Measurements from ENCODE around the gene OSBPL5. TPM values are rescaled to one million over a fixed set of nuclear protein-coding genes. Genes with fewer than 3 reads are reported as not detected.
A peak's percentile ranks its signal among the peaks of the same experiment; 100 is the strongest.

OSBPL5 gene
- total and polyA plus RNA-seq, 9 of the 15 experiments (the other 6 are each of a cell fraction or from before 2014, with no cell fraction given): 0.06 to 14.8 (median 3.2) TPM

GRCh38 chr11:3192511-3193372 lies 27.6 kb upstream of the OSBPL5 start:
- BruUV-seq (replicated peaks): no TSS peak
- no peak for TF ChIP-seq FOXJ3 (CRISPR knock-in tag; IDR thresholded peaks at IDR 0.05)
- TF ChIP-seq ZFP36 (IDR thresholded peaks at IDR 0.05; ENCODE audit: low read depth, low read length, partially characterized antibody): peak; percentile 90
- TF ChIP-seq GMEB1 (CRISPR knock-in tag; IDR thresholded peaks at IDR 0.05): no peak
- peak in 1 of 2 experiments; percentile 42; a peak in 1 of 4 replicates for TF ChIP-seq KDM1A (IDR thresholded peaks at IDR 0.05)
- TF ChIP-seq BCOR (IDR thresholded peaks at IDR 0.05): peak; percentile 70
- no peak for TF ChIP-seq CBX8 (IDR thresholded peaks at IDR 0.05; ENCODE audit: borderline replicate concordance, extremely low read depth, low read depth, low read length, poor library complexity, severe bottlenecking)
- no peak for TF ChIP-seq PATZ1 (CRISPR knock-in tag; IDR thresholded peaks at IDR 0.05; ENCODE audit: borderline replicate concordance)
- TF ChIP-seq CBX2 (IDR thresholded peaks at IDR 0.05; ENCODE audit: insufficient read depth, low read length, poor library complexity, severe bottlenecking): no peak
- no peak for TF ChIP-seq ZNF717 (CRISPR knock-in tag; IDR thresholded peaks at IDR 0.05)
- TF ChIP-seq ZNF143 (CRISPR knock-in tag; IDR thresholded peaks at IDR 0.05): no peak
- TF ChIP-seq NCOA6 (IDR thresholded peaks at IDR 0.05): no peak
- no peak for TF ChIP-seq PHF20 (IDR thresholded peaks at IDR 0.05; ENCODE audit: partially characterized antibody)
- no peak for TF ChIP-seq HCFC1 (IDR thresholded peaks at IDR 0.05; ENCODE audit: low read depth, low read length)
- TF ChIP-seq CREBBP (IDR thresholded peaks at IDR 0.05; ENCODE audit: low read depth, low read length): no peak
- no peak for TF ChIP-seq ZNF263 (CRISPR knock-in tag; IDR thresholded peaks at IDR 0.05; ENCODE audit: borderline replicate concordance)
- peak; percentile 74 for TF ChIP-seq RBM25 (IDR thresholded peaks at IDR 0.05; ENCODE audit: low read depth, low read length, severe bottlenecking)
- in situ Hi-C loops (cut with MboI): no loop called here
- no peak overlapping the region for H3K4me3 ChIP-seq
- 66% methylated on average over 9 of the region's 14 CpGs for WGBS (ENCODE audit: insufficient coverage, low coverage, missing lambda C conversion rate)
- intact Hi-C loops (cut with micrococcal nuclease): no loop called here
- ChIA-PET POLR2A (no interaction called here), CTCF (ENCODE audit: low intra/inter-chr PET ratio) (no interaction called here)
- no peaks in the 10 kb centered on the region for H3K36me3 ChIP-seq (ENCODE audit: control insufficient read depth, insufficient read depth, low read length)
- H3K4me2 ChIP-seq (ENCODE audit: insufficient read depth, low read length): no peak overlapping the region
- H3K27me3 ChIP-seq (ENCODE audit: control insufficient read depth in 2 of 2, insufficient read depth in 2 of 2, low read length in 2 of 2): peaks cover 0 to 8% of the 10 kb centered on the region in 2 experiments; a peak in 1 of 5 replicates
- no peak overlapping the region for H3K9ac ChIP-seq (ENCODE audit: insufficient read depth in 1 of 2, low read depth in 2 of 2, low read length in 2 of 2)
- H3K27ac ChIP-seq (ENCODE audit: extremely low read depth, low read depth, low read length): no peak overlapping the region
- H3K9me1 ChIP-seq (ENCODE audit: control insufficient read depth, insufficient read depth, low read length): no peaks in the 10 kb centered on the region
- ATAC-seq: no peak
- peaks cover 0 to 51% of the 10 kb centered on the region in 2 experiments; a peak in 3 of 5 replicates for H3K4me1 ChIP-seq (replicated peaks in 1 of 2; ENCODE audit: control insufficient read depth in 2 of 2, insufficient read depth in 2 of 2, low read length in 2 of 2)
- no peak overlapping the region for H2AFZ ChIP-seq (ENCODE audit: low read depth, low read length)
- FAIRE-seq: no peak
- H3K79me2 ChIP-seq (ENCODE audit: control insufficient read depth, insufficient read depth, low read length): no peaks in the 10 kb centered on the region
- no peaks in the 10 kb centered on the region for H3K9me3 ChIP-seq (replicated peaks; ENCODE audit: control insufficient read depth, insufficient read depth, low read depth, low read length)
- H4K20me1 ChIP-seq (replicated peaks; ENCODE audit: control insufficient read depth, insufficient read depth, low read length): no peaks in the 10 kb centered on the region
- DNase-seq (ENCODE audit: extremely low read depth in 1 of 4, low spot score in 3 of 4): no peak
